RWPE2 (cell line): ENCODE data around the gene COQ8A.
A peak's percentile ranks its signal among the peaks of the same experiment; 100 is the strongest.

ENCODE experiments used
- ATAC-seq: fragments of 200-7000 bp; cut with Tn5 transposase; 3 replicates; pipeline ENCODE4 v1.9.1; 2021; ENCODE audit warnings: low read depth
- DNase-seq: peaks from one replicate; pipeline ENCODE4 v3.0.0-alpha.2; 2020; ENCODE audit warnings: low spot score
- H3K27ac ChIP-seq: fragments of 450-650 bp; 2 replicates; pipeline ENCODE4 v1.5.1; 2017; ENCODE audit warnings: mild to moderate bottlenecking; ENCODE audit not compliant: poor library complexity, severe bottlenecking
- H3K27me3 ChIP-seq: fragments of 250-450 bp; sonication (Bioruptor Pico); 2 replicates; pipeline ENCODE4 v1.5.1; 2021; ENCODE audit warnings: mild to moderate bottlenecking, moderate library complexity; ENCODE audit not compliant: insufficient read depth, poor library complexity, severe bottlenecking
- H3K36me3 ChIP-seq: fragments of 250-450 bp; sonication (Bioruptor Pico); 2 replicates; pipeline ENCODE4 v1.5.1; 2020; ENCODE audit warnings: low read depth, mild to moderate bottlenecking, moderate library complexity
- H3K4me1 ChIP-seq: fragments of 250-450 bp; sonication (Bioruptor Pico); 2 replicates; pipeline ENCODE4 v1.5.1; 2021; ENCODE audit warnings: mild to moderate bottlenecking, moderate library complexity; ENCODE audit not compliant: insufficient read depth, poor library complexity, severe bottlenecking
- H3K4me3 ChIP-seq: fragments of 250-450 bp; sonication (Bioruptor Pico); 2 replicates; pipeline ENCODE4 v1.5.1; 2021; ENCODE audit warnings: mild to moderate bottlenecking, moderate library complexity; ENCODE audit not compliant: severe bottlenecking
- H3K9me3 ChIP-seq: fragments of 250-450 bp; sonication (Bioruptor Pico); 2 replicates; pipeline ENCODE4 v1.5.1; 2021; ENCODE audit warnings: mild to moderate bottlenecking, moderate library complexity; ENCODE audit not compliant: severe bottlenecking
- TF ChIP-seq, protein P1 (sequence below): fragments of 450-650 bp; IDR thresholded peaks from one replicate; pipeline ENCODE4 v1.5.1; 2017; ENCODE audit warnings: mild to moderate bottlenecking, moderate library complexity; ENCODE audit not compliant: poor library complexity, severe bottlenecking

The COQ8A gene

DNA sequence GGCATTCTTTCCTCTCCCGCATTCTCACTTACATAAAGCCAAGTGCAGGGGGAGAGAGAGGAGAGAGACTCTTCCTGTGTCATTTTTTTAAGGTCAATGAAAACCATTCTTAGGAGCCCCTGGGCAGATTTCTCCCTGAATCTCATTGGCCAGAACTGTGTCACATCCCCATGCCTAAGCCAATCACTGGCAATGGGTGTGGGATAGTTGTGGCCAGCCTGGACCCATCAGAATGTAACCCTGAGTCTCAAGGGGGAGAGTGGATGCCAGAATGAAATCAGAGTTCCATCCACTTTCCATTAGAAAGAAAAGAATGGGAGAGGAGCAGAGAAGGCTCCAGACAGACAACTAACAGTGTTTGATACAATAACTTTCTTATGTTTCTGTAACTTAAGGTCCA is 31.2 kb upstream of the COQ8A start:
- Histone ChIP-seq H3K9me3 (no peaks in the 10 kb centered on the region), H3K4me1 (no peaks in the 10 kb centered on the region), H3K4me3 (no peak overlapping the region), H3K27ac (no peak overlapping the region), H3K27me3 (no peaks in the 10 kb centered on the region), H3K36me3 (no peaks in the 10 kb centered on the region)
- no peak for ATAC-seq
- no peak for DNase-seq
- TF ChIP-seq, protein P1, sequence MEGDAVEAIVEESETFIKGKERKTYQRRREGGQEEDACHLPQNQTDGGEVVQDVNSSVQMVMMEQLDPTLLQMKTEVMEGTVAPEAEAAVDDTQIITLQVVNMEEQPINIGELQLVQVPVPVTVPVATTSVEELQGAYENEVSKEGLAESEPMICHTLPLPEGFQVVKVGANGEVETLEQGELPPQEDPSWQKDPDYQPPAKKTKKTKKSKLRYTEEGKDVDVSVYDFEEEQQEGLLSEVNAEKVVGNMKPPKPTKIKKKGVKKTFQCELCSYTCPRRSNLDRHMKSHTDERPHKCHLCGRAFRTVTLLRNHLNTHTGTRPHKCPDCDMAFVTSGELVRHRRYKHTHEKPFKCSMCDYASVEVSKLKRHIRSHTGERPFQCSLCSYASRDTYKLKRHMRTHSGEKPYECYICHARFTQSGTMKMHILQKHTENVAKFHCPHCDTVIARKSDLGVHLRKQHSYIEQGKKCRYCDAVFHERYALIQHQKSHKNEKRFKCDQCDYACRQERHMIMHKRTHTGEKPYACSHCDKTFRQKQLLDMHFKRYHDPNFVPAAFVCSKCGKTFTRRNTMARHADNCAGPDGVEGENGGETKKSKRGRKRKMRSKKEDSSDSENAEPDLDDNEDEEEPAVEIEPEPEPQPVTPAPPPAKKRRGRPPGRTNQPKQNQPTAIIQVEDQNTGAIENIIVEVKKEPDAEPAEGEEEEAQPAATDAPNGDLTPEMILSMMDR = no peak

DNA sequence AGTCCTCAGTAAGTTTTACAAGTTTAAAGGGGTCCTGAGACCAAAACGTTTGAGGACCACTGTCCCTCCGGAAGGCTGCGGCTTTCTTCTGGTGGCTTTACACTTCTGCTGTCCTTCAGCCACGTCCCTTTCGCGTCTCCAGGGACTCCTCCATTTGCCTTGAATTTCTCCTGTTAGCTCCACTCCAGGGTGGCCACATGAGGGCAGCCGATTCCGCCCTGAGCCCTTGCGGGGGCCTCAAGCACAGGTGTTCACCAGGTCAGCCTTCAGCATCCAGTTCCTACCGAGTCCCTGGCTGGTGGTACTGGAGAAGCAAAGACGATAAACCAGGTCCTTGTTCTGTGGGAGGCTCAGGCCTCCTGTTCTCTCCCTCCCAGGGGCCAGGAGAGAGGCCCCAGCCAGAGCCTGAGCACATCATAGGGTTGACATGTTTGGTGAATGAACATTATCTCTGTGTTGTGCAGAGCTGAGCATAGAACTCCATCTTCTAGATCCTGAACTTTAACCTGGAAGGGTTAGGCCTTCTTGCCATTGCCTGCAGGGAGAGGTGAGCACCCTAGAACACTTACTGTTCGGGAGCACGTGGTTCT is 27.4 kb upstream of the COQ8A start:
- no peaks in the 10 kb centered on the region for H3K27me3 ChIP-seq
- ATAC-seq = peak; percentile 69; the same call in 2 of the 3 replicates
- no peaks in the 10 kb centered on the region for H3K4me1 ChIP-seq
- no peak overlapping the region for H3K27ac ChIP-seq
- no peak overlapping the region for H3K4me3 ChIP-seq
- no peaks in the 10 kb centered on the region for H3K36me3 ChIP-seq
- no peaks in the 10 kb centered on the region for H3K9me3 ChIP-seq
- DNase-seq = no peak
- TF ChIP-seq, protein P1 = peak; percentile 55

DNA sequence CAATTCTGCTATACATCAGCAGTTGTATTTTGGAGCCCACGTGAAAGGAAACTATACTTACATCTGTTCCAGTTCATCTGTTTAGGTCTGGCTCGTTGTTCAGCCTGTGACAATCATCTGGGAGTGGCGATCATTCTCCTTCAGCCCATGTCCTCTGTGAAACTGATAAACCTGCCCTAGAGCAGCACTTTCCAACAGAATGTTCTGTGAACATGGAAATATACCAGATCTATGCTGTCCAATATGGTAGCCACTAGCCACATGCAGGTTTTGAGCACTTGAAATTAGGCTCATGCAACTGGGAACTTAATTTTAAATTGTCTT is 24.5 kb upstream of the COQ8A start:
- no peak for DNase-seq
- no peaks in the 10 kb centered on the region for H3K9me3 ChIP-seq
- TF ChIP-seq, protein P1 = no peak
- ATAC-seq = no peak
- H3K27me3 ChIP-seq = no peaks in the 10 kb centered on the region
- no peaks in the 10 kb centered on the region for H3K36me3 ChIP-seq
- no peak overlapping the region for H3K4me3 ChIP-seq
- H3K4me1 ChIP-seq = no peaks in the 10 kb centered on the region
- no peak overlapping the region for H3K27ac ChIP-seq

DNA sequence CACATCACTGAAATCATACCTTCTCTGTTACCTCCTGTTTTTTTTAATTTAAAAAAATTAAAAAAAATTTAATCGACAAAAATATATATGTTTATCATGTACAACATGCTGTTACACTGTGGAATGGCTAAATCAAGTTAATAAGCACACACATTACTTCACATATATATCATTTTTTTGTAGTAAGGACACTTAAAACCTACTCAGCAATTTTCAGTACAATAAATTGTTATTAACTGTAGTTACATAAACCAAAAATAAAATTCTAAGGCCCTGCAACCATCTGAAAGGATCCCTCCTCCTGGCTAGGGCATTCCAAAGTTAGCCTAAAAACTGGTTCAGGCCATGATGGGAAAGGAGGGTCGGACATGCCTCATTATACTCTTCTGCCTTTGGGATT is 23.6 kb upstream of the COQ8A start:
- no peak overlapping the region for H3K4me3 ChIP-seq
- DNase-seq (no peak), ATAC-seq (no peak)
- H3K27me3 ChIP-seq = no peaks in the 10 kb centered on the region
- H3K27ac ChIP-seq = no peak overlapping the region
- H3K9me3 ChIP-seq = no peaks in the 10 kb centered on the region
- no peaks in the 10 kb centered on the region for H3K36me3 ChIP-seq
- TF ChIP-seq, protein P1 = no peak
- H3K4me1 ChIP-seq = no peaks in the 10 kb centered on the region

DNA sequence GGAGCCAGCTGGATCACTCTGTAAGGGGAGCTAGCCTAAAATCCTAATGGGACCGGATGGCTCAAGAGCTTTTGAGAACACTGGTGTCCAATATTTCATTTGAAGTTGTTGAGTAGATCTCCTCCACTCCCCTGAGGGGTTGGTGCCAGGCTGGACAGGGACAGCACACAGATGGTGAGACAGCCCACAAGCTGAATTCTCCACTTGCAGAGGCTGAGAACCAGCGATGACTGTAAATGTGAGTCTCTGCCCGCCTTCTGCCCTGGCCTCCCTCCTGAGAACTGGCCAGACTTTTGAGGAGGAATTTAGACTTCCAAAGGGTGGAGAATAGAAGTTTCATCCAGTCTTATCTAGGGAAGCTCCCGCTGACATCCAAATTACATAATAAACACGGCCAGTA is 20.5 kb upstream of the COQ8A start:
- Histone ChIP-seq H3K4me3 (no peak overlapping the region), H3K4me1 (no peaks in the 10 kb centered on the region), H3K27me3 (no peaks in the 10 kb centered on the region), H3K36me3 (no peaks in the 10 kb centered on the region), H3K27ac (no peak overlapping the region), H3K9me3 (no peaks in the 10 kb centered on the region)
- TF ChIP-seq, protein P1 = no peak
- ATAC-seq = no peak
- no peak for DNase-seq
